Left ventricle myocardium inferior (tissue), 1 donor: Measurements from ENCODE around the gene CTSE. TPM values are rescaled to one million over a fixed set of nuclear protein-coding genes. Genes with fewer than 3 reads are reported as not detected.

ENCODE experiments used
- DNase-seq: peaks from one replicate; pipeline ENCODE4 v3.0.0-alpha.2; 2020
- H3K27ac ChIP-seq: fragments of 200-600 bp; replicated peaks from 2 replicates; pipeline ENCODE4 v1.8.0; 2021
- H3K27me3 ChIP-seq: fragments of 200-600 bp; 2 replicates; pipeline ENCODE4 v1.8.0; 2021; ENCODE audit warnings: low read depth
- H3K36me3 ChIP-seq: fragments of 200-600 bp; 2 replicates; pipeline ENCODE4 v1.8.0; 2021
- H3K4me1 ChIP-seq: fragments of 200-600 bp; 2 replicates; pipeline ENCODE4 v1.8.0; 2021
- H3K4me3 ChIP-seq: fragments of 200-600 bp; 2 replicates; pipeline ENCODE4 v1.8.0; 2021; ENCODE audit warnings: mild to moderate bottlenecking, moderate library complexity
- H3K9me3 ChIP-seq: fragments of 200-600 bp; replicated peaks from 2 replicates; pipeline ENCODE4 v1.8.0; 2021
- CTCF ChIP-seq: fragments of 200-600 bp; IDR thresholded peaks from 2 replicates; pipeline ENCODE4 v1.8.0; 2021; ENCODE audit warnings: antibody characterized with exemption, mild to moderate bottlenecking, borderline replicate concordance
- intact Hi-C: fragments of 100-400 bp; cut with micrococcal nuclease; formaldehyde crosslinking; loops from one replicate; pipeline ENCODE4 v1.11.0; 2022
- total RNA-seq: library from RNA; stranded (reverse); fragmentation: NEBNext Ultra II Directional; extraction: Animal tissue kit (Norgen Biotek cat#: 25700); gene quantifications from one replicate; pipeline ENCODE4 v1.2.1, GENCODE V29; 2021
- donor health status: DM: no; HTN: yes; CAD: no; lungs with severe emphysema.

Gene CTSE
- total RNA-seq, 1 donor from 2014 or later = not detected

GRCh38 chr1:205976036-205976435 is 47.7 kb downstream of the CTSE start:
- no peak for DNase-seq
- no peaks in the 10 kb centered on the region for H3K27me3 ChIP-seq
- H3K27ac ChIP-seq = peak overlapping the region; percentile 90
- peaks cover 36% of the 10 kb centered on the region for H3K4me1 ChIP-seq
- intact Hi-C loops = loop anchor here (5.0 kb wide), 1 partner anchor 184 kb away; no protein-coding TSS in a partner anchor
- no peak for TF ChIP-seq CTCF
- no peaks in the 10 kb centered on the region for H3K9me3 ChIP-seq
- no peaks in the 10 kb centered on the region for H3K36me3 ChIP-seq
- H3K4me3 ChIP-seq = no peak overlapping the region

GRCh38 chr1:205975387-205975998 is 48.2 kb downstream of the CTSE start:
- Histone ChIP-seq H3K4me1 (peaks cover 40% of the 10 kb centered on the region), H3K4me3 (no peak overlapping the region), H3K27ac (peak overlapping the region; percentile 90), H3K9me3 (no peaks in the 10 kb centered on the region), H3K27me3 (no peaks in the 10 kb centered on the region), H3K36me3 (no peaks in the 10 kb centered on the region)
- no peak for TF ChIP-seq CTCF
- intact Hi-C loops = loop anchor here (5.0 kb wide), 1 partner anchor 183 kb away; no protein-coding TSS in a partner anchor
- no peak for DNase-seq

GRCh38 chr1:205974712-205975111 is 49.0 kb downstream of the CTSE start:
- Histone ChIP-seq H3K4me3 (no peak overlapping the region), H3K27ac (no peak overlapping the region), H3K36me3 (no peaks in the 10 kb centered on the region), H3K9me3 (no peaks in the 10 kb centered on the region), H3K4me1 (peaks cover 40% of the 10 kb centered on the region), H3K27me3 (no peaks in the 10 kb centered on the region)
- no peak for TF ChIP-seq CTCF
- DNase-seq = no peak
- intact Hi-C loops = loop anchor here (5.0 kb wide), 1 partner anchor 182 kb away; no protein-coding TSS in a partner anchor

- no peak for TF ChIP-seq CTCF
- DNase-seq = no peak
- Histone ChIP-seq H3K27ac (no peak overlapping the region), H3K4me3 (no peak overlapping the region), H3K9me3 (no peaks in the 10 kb centered on the region), H3K36me3 (no peaks in the 10 kb centered on the region), H3K27me3 (no peaks in the 10 kb centered on the region), H3K4me1 (peaks cover 40% of the 10 kb centered on the region)
- intact Hi-C loops = no loop called here
These were observed 50.1 kb downstream of the CTSE start for GRCh38 chr1:205973377-205974232.

- Histone ChIP-seq H3K36me3 (no peaks in the 10 kb centered on the region), H3K9me3 (no peaks in the 10 kb centered on the region), H3K27me3 (no peaks in the 10 kb centered on the region), H3K4me1 (peaks cover 40% of the 10 kb centered on the region), H3K27ac (peak overlapping the region; percentile 46), H3K4me3 (no peak overlapping the region)
- intact Hi-C loops = no loop called here
- DNase-seq = no peak
- no peak for TF ChIP-seq CTCF
These were observed 51.1 kb downstream of the CTSE start for GRCh38 chr1:205972491-205973168.
